ENCODE data around the gene MGRN1. TPM values are rescaled to one million over a fixed set of nuclear protein-coding genes. Genes with fewer than 3 reads are reported as not detected.
A peak's percentile ranks its signal among the peaks of the same experiment; 100 is the strongest.

Gene MGRN1
- total RNA-seq, 1 donor from 2014 or later, result 201 TPM

DNA sequence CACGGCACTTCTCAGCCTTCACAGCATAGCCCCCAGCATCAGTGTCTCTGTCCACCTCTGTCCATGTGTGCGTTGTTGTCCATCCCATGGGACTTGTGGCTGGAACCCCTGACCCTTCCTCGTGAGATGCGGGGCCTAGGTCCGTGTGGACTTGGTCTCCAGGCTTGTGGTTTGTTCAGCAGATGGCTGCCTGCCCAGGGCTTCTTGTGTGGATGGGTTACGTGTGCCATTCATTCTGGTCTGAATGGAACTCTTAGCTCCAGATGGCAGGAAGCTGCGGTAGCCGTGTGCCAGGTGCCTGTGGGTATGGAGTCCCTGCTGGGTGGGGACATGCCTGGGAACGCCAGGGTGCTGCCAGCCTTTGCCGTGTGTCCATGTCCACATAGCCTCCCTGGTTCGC, 37.0 kb downstream of the MGRN1 start:
- no peaks in the 10 kb centered on the region for H3K27me3 ChIP-seq
- DNase-seq (ENCODE audit: low spot score in 2 of 2), result no peak
- H3K4me1 ChIP-seq, result no peaks in the 10 kb centered on the region
- no peak overlapping the region for H3K27ac ChIP-seq
- intact Hi-C loops (cut with DNase I), result no loop called here
- H3K9me3 ChIP-seq, result no peaks in the 10 kb centered on the region
- peaks cover 51 to 54% of the 10 kb centered on the region in 2 donors for H3K36me3 ChIP-seq
- H3K4me3 ChIP-seq, result no peak overlapping the region
- TF ChIP-seq, protein P1, sequence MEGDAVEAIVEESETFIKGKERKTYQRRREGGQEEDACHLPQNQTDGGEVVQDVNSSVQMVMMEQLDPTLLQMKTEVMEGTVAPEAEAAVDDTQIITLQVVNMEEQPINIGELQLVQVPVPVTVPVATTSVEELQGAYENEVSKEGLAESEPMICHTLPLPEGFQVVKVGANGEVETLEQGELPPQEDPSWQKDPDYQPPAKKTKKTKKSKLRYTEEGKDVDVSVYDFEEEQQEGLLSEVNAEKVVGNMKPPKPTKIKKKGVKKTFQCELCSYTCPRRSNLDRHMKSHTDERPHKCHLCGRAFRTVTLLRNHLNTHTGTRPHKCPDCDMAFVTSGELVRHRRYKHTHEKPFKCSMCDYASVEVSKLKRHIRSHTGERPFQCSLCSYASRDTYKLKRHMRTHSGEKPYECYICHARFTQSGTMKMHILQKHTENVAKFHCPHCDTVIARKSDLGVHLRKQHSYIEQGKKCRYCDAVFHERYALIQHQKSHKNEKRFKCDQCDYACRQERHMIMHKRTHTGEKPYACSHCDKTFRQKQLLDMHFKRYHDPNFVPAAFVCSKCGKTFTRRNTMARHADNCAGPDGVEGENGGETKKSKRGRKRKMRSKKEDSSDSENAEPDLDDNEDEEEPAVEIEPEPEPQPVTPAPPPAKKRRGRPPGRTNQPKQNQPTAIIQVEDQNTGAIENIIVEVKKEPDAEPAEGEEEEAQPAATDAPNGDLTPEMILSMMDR (IDR thresholded peaks at IDR 0.05), result no peak

- TF ChIP-seq, protein P1 (IDR thresholded peaks at IDR 0.05), result no peak
- intact Hi-C loops (cut with DNase I), result no loop called here
- peaks cover 54 to 57% of the 10 kb centered on the region in 2 donors for H3K36me3 ChIP-seq
- H3K9me3 ChIP-seq, result no peaks in the 10 kb centered on the region
- no peaks in the 10 kb centered on the region for H3K4me1 ChIP-seq
- DNase-seq (ENCODE audit: low spot score in 2 of 2), result no peak
- H3K27me3 ChIP-seq, result no peaks in the 10 kb centered on the region
- no peak overlapping the region for H3K27ac ChIP-seq
- H3K4me3 ChIP-seq, result no peak overlapping the region
These were observed 38.8 kb downstream of the MGRN1 start for GRCh38 chr16:4663465-4663776.

DNA sequence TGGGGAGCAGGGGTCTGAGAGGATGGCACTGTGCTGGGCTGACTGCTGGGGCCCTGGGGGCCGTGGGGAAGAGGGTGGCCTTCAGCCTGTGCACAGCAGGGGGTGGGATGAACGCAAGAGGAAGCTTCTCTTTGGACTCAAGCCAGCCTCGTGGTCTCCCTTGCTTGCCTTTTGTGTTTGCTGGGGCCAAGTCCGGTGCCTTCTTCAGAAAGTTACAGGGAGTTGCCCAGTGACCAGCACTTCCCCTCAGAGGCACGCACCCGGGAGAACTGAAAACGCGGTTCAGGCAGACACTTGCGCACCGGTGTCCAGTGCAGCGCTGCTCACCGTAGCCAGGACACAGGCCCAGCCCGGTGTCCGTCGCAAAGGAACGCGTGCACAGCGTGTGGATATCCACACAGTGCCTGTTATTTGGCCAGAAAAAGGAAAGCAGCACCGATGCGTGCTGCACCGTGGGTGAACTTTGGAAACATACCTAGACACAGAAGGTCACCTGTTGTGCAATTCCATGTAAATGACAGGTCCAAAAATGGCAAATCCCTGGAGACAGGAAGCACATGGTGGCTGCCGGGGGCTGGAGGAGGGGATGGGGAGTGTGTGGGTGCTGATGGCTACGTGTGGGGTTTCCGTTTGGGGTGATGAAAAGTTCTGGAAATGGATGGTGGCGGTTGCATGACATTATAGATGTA, 39.3 kb downstream of the MGRN1 start:
- H3K27ac ChIP-seq, result no peak overlapping the region
- peaks cover 54 to 57% of the 10 kb centered on the region in 2 donors for H3K36me3 ChIP-seq
- H3K9me3 ChIP-seq, result no peaks in the 10 kb centered on the region
- TF ChIP-seq, protein P1 (IDR thresholded peaks at IDR 0.05), result no peak
- H3K4me3 ChIP-seq, result no peak overlapping the region
- no peaks in the 10 kb centered on the region for H3K27me3 ChIP-seq
- intact Hi-C loops (cut with DNase I), result no loop called here
- no peaks in the 10 kb centered on the region for H3K4me1 ChIP-seq
- peak in 1 of 2 donors; percentile 29 for DNase-seq (ENCODE audit: low spot score in 2 of 2)

GRCh38 chr16:4664538-4665418, 40.2 kb downstream of the MGRN1 start:
- no peak for DNase-seq (ENCODE audit: low spot score in 2 of 2)
- intact Hi-C loops (cut with DNase I), result no loop called here
- Histone ChIP-seq H3K27me3 (no peaks in the 10 kb centered on the region), H3K27ac (no peak overlapping the region), H3K4me1 (no peaks in the 10 kb centered on the region), H3K9me3 (no peaks in the 10 kb centered on the region), H3K4me3 (no peak overlapping the region), H3K36me3 (peaks cover 56 to 57% of the 10 kb centered on the region in 2 donors)
- TF ChIP-seq, protein P1 (IDR thresholded peaks at IDR 0.05), result no peak

DNA sequence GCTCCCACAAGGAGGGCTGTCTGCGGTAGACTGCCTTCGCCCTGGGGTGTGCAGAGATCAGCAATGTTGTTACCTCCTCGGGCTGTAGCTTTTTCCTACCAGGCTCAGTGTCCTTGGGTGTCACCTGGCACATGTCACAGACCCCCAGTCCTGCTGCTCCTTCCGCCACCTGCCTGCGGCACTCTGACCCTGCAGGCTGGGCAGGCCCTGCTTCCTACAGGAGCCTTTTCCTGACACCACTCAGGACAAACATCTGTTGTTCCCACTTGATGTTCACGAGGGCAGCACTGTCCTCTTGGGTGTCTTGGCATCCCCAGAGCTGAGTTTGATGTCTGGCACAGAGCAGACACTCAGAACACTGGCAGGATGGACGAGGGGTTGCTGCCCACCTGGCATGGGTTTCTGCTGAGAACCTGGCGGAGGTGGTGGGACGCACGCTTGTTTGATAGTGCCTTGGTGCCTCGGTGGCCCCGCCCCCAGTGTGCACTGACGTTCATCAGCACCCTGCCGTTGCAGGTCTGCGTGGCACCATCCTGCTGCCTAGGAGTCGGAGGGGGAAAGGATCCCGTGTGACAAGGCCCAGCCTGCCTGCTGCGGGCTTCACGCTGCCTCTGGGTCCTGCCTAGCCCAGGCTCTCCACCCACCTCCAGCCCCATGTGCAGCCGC, 42.0 kb downstream of the MGRN1 start:
- DNase-seq (ENCODE audit: low spot score in 2 of 2), result no peak
- TF ChIP-seq, protein P1 (IDR thresholded peaks at IDR 0.05), result no peak

More for the DNA sequence above, 42.0 kb downstream of the MGRN1 start:
- H3K27ac ChIP-seq, result no peak overlapping the region
- intact Hi-C loops (cut with DNase I), result no loop called here
- H3K9me3 ChIP-seq, result no peaks in the 10 kb centered on the region
- H3K4me1 ChIP-seq, result no peaks in the 10 kb centered on the region
- H3K27me3 ChIP-seq, result no peaks in the 10 kb centered on the region
- no peak overlapping the region for H3K4me3 ChIP-seq
- H3K36me3 ChIP-seq, result peaks cover 63 to 69% of the 10 kb centered on the region in 2 donors

Measured in ascending aorta (tissue), 2 donors.